DOHH2 (cell line): Measurements from ENCODE around the gene SEPHS1.

ENCODE experiments used
- EZH2phosphoT487 ChIP-seq: fragments of 200-600 bp; sonication (generic); IDR thresholded peaks from 2 replicates; pipeline ENCODE4 v1.6.1; 2017; ENCODE audit warnings: borderline replicate concordance, mild to moderate bottlenecking, antibody characterized with exemption, low read length, moderate library complexity, mixed read lengths
- TF ChIP-seq, protein P1 (sequence below): fragments of 200-600 bp; sonication (generic); IDR thresholded peaks from one replicate; pipeline ENCODE4 v1.5.1; 2014; ENCODE audit warnings: antibody characterized with exemption, mild to moderate bottlenecking, low read depth, low read length; ENCODE audit not compliant: poor library complexity, severe bottlenecking

DNA sequence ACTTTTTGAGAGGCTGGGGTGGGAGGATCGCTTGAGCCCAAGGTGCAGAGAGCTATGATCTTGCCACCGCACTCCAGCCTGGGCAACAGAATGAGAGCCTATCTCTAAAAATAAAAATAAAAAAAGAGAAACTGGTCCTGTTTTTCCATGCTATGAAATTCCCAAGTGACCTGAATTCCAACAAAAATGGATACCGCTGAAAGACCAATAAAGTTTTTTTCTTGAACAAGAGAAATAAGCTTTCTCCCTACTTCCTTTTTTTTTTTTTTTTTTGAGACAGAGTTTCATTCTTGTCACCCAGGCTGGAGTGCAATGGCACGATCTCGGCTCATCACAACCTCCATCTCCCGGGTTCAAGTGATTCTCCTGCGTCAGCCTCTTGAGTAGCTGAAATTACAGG is 12.5 kb upstream of the SEPHS1 start:
- TF ChIP-seq, protein P1, sequence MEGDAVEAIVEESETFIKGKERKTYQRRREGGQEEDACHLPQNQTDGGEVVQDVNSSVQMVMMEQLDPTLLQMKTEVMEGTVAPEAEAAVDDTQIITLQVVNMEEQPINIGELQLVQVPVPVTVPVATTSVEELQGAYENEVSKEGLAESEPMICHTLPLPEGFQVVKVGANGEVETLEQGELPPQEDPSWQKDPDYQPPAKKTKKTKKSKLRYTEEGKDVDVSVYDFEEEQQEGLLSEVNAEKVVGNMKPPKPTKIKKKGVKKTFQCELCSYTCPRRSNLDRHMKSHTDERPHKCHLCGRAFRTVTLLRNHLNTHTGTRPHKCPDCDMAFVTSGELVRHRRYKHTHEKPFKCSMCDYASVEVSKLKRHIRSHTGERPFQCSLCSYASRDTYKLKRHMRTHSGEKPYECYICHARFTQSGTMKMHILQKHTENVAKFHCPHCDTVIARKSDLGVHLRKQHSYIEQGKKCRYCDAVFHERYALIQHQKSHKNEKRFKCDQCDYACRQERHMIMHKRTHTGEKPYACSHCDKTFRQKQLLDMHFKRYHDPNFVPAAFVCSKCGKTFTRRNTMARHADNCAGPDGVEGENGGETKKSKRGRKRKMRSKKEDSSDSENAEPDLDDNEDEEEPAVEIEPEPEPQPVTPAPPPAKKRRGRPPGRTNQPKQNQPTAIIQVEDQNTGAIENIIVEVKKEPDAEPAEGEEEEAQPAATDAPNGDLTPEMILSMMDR = no peak
- no peak for TF ChIP-seq EZH2phosphoT487
